Duodenal mucosa (tissue), 2 donors: ENCODE measurements around the gene KIF22.
A peak's percentile ranks its signal among the peaks of the same experiment; 100 is the strongest.
"Not testable (repeated sequence)": the region's sequence is repeated elsewhere in the genome, so short reads cannot be mapped to it uniquely, and the experiment has no call there.

Experiments used
- H3K27ac ChIP-seq: one replicate; pipeline ENCODE4 v1.7.0; 2013; ENCODE audit warnings: low read depth, low read length
- H3K27me3 ChIP-seq, 2 donors: one replicate each; pipeline ENCODE4 v1.7.0; 2013; ENCODE audit warnings: low read length in 2 of 2, control low read depth in 1 of 2; ENCODE audit not compliant: insufficient read depth in 2 of 2, control insufficient read depth in 1 of 2
- H3K36me3 ChIP-seq, 2 donors: one replicate each; pipeline ENCODE4 v1.7.0; 2013; ENCODE audit warnings: low read length in 2 of 2, control low read depth in 1 of 2; ENCODE audit not compliant: insufficient read depth in 2 of 2, control insufficient read depth in 1 of 2
- H3K4me1 ChIP-seq, 2 donors: one replicate each; pipeline ENCODE4 v1.7.0; 2013; ENCODE audit warnings: low read length in 2 of 2, control low read depth in 1 of 2; ENCODE audit not compliant: insufficient read depth in 2 of 2, control insufficient read depth in 1 of 2
- H3K4me3 ChIP-seq, 2 donors: one replicate each; pipeline ENCODE4 v1.7.0; 2013; ENCODE audit warnings: low read length in 2 of 2, low read depth in 1 of 2
- H3K9ac ChIP-seq, 2 donors: one replicate each; pipeline ENCODE4 v1.7.0; 2013; ENCODE audit warnings: low read length in 2 of 2, low read depth in 1 of 2
- H3K9me3 ChIP-seq, 2 donors: one replicate each; pipeline ENCODE4 v1.7.0; 2013; ENCODE audit warnings: low read length in 2 of 2, control low read depth in 1 of 2; ENCODE audit not compliant: control insufficient read depth in 1 of 2

The KIF22 gene

GRCh38 chr16:29790183-29790948 lies at the start of gene KIF22:
Gene KIF22, plus strand, starts transcription at chr16:29790751. Its CDS starts 9 bp downstream, at chr16:29790760.
- H3K36me3 ChIP-seq, result no peaks in the 10 kb centered on the region
- H3K9me3 ChIP-seq, result no peaks in the 10 kb centered on the region
- peak within 1 kb of the TSS; percentile 81 to 97 for H3K4me3 ChIP-seq
- H3K27me3 ChIP-seq, result no peaks in the 10 kb centered on the region
- peak within 1 kb of the TSS; percentile 74 to 81 for H3K9ac ChIP-seq
- peak within 1 kb of the TSS; percentile 76 for H3K27ac ChIP-seq
- H3K4me1 ChIP-seq, result peaks cover 28 to 29% of the 10 kb centered on the region in 2 donors

GRCh38 chr16:29742683-29743275 lies 47.8 kb upstream of the KIF22 start:
- no peak overlapping the region for H3K27ac ChIP-seq
- no peaks in the 10 kb centered on the region for H3K27me3 ChIP-seq
- no peaks in the 10 kb centered on the region for H3K9me3 ChIP-seq
- H3K4me3 ChIP-seq, result no peak overlapping the region
- no peak overlapping the region for H3K9ac ChIP-seq
- H3K4me1 ChIP-seq, result peaks cover 13 to 19% of the 10 kb centered on the region in 2 donors
- no peaks in the 10 kb centered on the region for H3K36me3 ChIP-seq

GRCh38 chr16:29743475-29743826 lies 47.1 kb upstream of the KIF22 start:
- H3K4me3 ChIP-seq, result no peak overlapping the region
- peaks cover 7 to 13% of the 10 kb centered on the region in 2 donors for H3K4me1 ChIP-seq
- no peaks in the 10 kb centered on the region for H3K36me3 ChIP-seq
- no peaks in the 10 kb centered on the region for H3K27me3 ChIP-seq
- no peak overlapping the region for H3K27ac ChIP-seq
- H3K9me3 ChIP-seq, result no peaks in the 10 kb centered on the region
- H3K9ac ChIP-seq, result no peak overlapping the region

DNA sequence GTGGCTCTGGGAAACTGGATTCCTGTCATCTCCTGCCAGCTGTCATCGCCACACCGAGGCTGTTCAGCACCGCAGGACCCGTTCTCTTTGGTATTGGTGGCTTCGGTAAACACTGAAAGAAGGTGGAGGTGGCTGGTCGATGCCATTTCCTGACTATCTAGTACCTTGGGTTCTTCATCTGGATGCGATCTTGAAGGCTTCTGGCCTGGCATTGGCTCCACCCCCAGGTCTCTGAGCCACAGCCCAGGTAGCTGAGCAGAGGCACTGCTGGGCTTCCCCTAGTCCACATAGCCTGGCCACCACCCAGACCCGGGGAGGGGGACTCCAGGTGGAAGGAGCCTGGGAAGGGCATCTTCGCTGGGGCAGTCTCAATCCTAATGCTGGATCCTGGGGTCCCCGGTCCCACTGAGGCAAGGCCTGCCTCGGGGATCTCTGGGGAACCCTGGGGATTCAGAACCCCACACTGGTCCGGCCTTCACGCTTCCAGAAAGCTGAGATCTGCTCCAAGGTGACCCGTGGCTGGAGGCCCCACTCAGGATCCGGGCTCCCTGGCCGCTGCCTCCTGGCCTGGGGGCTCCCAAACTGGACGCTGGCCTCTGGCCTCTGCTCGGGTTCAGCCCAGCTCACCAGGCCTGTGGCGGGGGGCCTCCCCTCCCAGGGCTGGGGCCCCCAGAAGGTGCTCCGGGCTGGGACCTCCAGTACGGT lies 46.6 kb upstream of the KIF22 start:
- peaks cover 6 to 7% of the 10 kb centered on the region in 2 donors for H3K4me1 ChIP-seq
- no peaks in the 10 kb centered on the region for H3K36me3 ChIP-seq
- H3K9ac ChIP-seq, result no peak overlapping the region
- no peaks in the 10 kb centered on the region for H3K9me3 ChIP-seq
- no peak overlapping the region for H3K27ac ChIP-seq
- H3K4me3 ChIP-seq, result peak overlapping the region in 1 of 2 donors; percentile 51
- no peaks in the 10 kb centered on the region for H3K27me3 ChIP-seq

DNA sequence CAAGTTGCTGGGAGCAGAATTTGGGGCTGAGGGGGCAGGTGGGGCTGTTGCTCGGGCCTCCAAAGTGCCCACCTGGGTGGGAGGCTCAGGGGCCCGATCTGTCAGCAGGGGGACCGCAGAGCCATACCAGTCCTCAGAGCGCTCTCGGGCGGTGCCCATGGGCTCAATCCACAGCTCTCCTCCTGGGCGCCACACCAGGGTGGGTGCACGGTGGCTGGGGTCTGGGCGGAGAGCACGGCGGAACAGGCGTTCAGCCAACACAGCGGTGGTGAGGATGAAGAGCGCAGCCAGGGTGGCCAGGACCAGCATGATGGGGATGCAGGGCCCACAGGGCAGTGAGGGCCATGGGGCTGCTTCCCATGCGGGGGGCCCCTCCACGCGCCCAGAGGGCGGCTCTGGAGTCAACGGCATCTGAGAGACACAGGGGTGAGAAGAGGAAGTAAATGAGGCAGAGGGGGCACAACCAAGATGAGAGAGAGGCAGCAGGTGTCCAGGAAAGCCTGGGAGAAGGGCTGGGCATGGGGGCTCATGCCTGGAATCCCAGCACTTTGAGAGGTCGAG lies 45.9 kb upstream of the KIF22 start:
- no peaks in the 10 kb centered on the region for H3K36me3 ChIP-seq
- H3K4me3 ChIP-seq, result peak overlapping the region; percentile 51 to 65
- H3K27ac ChIP-seq, result no peak overlapping the region
- peaks cover 6 to 7% of the 10 kb centered on the region in 2 donors for H3K4me1 ChIP-seq
- no peaks in the 10 kb centered on the region for H3K9me3 ChIP-seq
- H3K9ac ChIP-seq, result no peak overlapping the region
- H3K27me3 ChIP-seq, result no peaks in the 10 kb centered on the region

DNA sequence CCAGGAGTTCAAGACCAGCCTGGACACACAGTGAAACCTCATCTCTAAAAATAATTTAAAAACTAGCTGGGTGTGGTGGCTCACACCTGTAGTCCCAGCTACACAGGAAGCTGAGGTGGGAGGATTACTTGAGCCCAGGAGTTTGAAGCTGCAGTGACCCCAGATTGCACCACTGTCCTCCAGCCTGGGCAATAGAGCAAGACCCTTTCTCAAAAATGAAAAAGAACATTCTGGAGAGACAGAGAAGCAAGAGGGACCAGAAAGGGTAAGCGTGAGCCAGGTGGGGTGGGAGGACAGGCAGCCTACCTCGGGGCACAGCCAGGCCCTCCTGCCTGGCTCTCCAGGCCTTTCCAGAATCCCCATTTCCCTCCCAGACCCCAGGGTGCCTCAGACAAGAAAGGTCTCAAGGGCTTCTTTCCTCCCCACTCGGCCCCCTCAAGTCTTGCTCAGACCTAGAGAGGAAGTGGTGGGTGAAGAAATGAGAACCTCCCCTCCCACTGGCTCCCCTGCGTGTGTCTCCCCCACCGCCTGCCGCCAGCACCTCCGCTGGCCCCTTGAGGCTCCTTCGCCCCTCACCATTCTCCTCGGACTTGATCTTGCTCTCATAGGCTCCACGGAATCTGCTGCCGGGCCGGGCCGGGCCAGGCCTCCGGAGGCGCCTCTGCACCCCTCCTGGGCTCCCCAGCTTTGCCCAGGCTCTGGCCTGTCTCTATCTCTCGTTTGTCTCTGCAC lies 45.3 kb upstream of the KIF22 start:
- Histone ChIP-seq H3K36me3 (no peaks in the 10 kb centered on the region), H3K4me1 (peaks cover 2 to 6% of the 10 kb centered on the region in 2 donors), H3K9me3 (no peaks in the 10 kb centered on the region), H3K4me3 (peak overlapping the region; percentile 51 to 65), H3K27ac (no peak overlapping the region), H3K27me3 (no peaks in the 10 kb centered on the region), H3K9ac (peak overlapping the region; percentile 48 to 59)

GRCh38 chr16:29745853-29746345 lies 44.7 kb upstream of the KIF22 start, which contains the start of gene C16orf54:
Gene C16orf54, minus strand, starts transcription at chr16:29745990. Its CDS starts 1,039 bp downstream, at chr16:29744951.
- H3K9me3 ChIP-seq, result no peaks in the 10 kb centered on the region
- H3K27ac ChIP-seq, result no peak within 1 kb of the TSS
- peak within 1 kb of the TSS; percentile 51 to 65 for H3K4me3 ChIP-seq
- H3K27me3 ChIP-seq, result no peaks in the 10 kb centered on the region
- H3K36me3 ChIP-seq, result no peaks in the 10 kb centered on the region
- H3K9ac ChIP-seq, result peak within 1 kb of the TSS; percentile 48 to 59
- peaks cover 0 to 6% of the 10 kb centered on the region in 2 donors for H3K4me1 ChIP-seq

DNA sequence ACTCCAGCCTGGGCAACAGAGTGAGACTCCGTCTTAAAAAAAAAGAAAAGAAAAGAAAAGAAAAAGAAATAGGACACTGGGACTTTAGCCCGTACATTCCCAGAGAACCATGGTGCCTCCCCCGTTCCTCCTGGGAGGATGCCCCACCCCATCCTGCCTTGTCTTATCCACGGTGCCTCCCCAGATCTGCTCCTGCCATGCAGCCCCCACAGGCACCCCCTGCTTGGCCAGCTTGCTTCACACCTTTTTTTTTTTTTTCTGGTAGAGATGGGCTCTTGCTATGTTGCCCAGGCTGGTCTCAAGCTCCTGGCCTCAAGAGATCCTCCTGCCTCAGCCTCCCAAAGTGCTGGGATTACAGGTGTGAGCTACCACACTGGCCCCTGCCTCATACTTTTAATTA lies 44.0 kb upstream of the KIF22 start:
- peak overlapping the region in 1 of 2 donors; percentile 65 for H3K4me3 ChIP-seq
- H3K9ac ChIP-seq, H3K9me3 ChIP-seq, H3K27me3 ChIP-seq, H3K27ac ChIP-seq, H3K4me1 ChIP-seq, H3K36me3 ChIP-seq: not testable (repeated sequence)

- Histone ChIP-seq H3K27me3 (no peaks in the 10 kb centered on the region), H3K4me1 (peaks cover 0 to 6% of the 10 kb centered on the region in 2 donors), H3K9me3 (no peaks in the 10 kb centered on the region), H3K27ac (no peak overlapping the region), H3K9ac (no peak overlapping the region), H3K4me3 (no peak overlapping the region), H3K36me3 (no peaks in the 10 kb centered on the region)
Observed at GRCh38 chr16:29747947-29748759, 42.4 kb upstream of the KIF22 start.
